GM18505 (cell line): ENCODE results near the gene FBP2.

Source experiments
- ATAC-seq: cut with Tn5 transposase; IDR thresholded peaks from one replicate; pipeline ENCODE4 v1.9.1; 2021; ENCODE audit not compliant: unreplicated experiment
- POLR2A ChIP-seq: IDR thresholded peaks from 4 replicates; pipeline ENCODE4 v1.6.1; 2011; ENCODE audit warnings: borderline replicate concordance; ENCODE audit not compliant: insufficient read depth, insufficient read length; ENCODE audit errors: extremely low read depth

Gene FBP2

DNA sequence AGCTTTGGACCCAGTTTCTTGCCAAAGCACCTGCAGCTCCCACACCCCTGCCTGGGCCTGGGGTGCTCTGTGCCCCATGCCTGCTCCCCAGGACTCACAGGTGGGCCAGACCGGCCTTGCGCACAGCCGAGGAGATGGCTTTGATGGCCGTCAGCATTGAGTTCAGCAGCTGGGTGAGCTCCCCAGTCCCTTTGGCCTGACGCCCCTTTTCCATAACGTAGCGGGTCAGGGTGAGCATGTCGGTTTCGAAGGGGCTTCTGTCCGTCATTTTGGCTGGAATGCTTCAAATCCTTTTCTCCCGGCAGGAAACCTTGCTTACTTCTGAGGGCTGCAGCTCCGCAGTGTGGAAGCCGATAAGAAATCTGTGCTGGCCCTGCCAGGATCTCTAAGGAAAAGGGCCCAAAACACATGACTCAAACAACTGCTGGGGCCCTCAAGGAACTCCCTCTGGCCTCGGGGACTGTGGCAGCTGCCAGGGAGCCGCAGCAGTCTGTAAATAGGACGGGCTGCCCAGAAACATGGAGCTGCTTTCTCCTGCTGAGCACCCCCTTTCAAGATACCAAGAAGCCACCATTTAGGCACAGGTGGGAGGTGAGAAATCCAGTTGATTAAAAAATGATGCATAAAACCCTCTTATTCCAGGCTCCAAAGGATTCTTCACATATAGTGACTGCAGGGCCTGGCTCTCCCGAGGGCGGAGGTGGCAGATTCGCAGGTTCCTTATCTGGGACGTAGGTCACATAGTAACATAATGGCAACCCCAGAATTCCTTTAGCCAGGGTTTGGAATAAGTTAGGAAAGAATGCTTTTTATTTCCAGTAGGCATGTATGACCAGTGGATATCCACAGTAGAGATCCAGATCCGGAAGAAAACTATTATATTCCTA, at the start of gene FBP2:
FBP2 (minus strand) TSS at position 366 of the 887 bp plus-strand sequence; CDS start at position 268, 98 bp downstream.
- ATAC-seq = no peak
- TF ChIP-seq POLR2A = no peak

DNA sequence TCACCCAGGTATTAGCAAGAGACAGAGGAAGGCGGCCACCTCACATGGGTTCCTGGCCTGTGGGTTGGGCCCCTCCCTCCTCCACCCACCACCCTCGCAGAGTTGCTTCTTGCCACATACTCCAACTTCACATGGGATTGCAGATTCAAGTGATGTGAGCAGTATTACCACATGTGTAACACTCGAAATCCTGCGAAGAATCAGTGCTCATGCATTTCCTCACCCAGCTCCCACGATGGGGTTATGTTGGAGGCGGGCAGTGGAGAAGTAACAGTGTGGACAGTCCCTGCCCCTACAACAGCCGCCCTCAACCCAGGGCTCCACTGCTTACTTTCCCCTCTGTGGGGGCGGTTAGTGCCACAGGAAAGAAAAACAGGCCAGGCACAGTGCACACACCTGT, 49.6 kb upstream of the FBP2 start:
- TF ChIP-seq POLR2A = no peak
- no peak for ATAC-seq

DNA sequence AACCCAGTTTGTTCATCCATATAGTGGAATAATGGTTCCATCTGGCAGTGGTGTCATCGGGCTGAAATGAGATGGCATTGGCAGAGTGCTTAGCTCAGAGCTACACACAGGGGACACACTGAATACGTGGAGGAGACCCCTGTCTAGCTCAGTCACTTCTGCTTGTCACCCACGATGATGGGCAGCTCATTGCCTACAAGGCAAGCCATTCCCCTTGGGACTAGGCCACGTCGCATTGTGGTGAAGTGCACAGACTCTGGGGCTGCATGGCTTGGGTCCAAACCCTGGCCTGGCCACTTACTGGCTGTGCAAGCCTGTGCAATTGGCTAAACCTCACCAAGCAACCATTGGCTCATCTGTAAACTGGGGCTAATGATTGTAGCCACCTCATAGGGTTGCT, 48.9 kb upstream of the FBP2 start:
- ATAC-seq = no peak

GRCh38 chr9:94639999-94640376, 46.4 kb upstream of the FBP2 start:
- no peak for ATAC-seq
- no peak for TF ChIP-seq POLR2A

More for the DNA sequence above, 48.9 kb upstream of the FBP2 start:
- TF ChIP-seq POLR2A = no peak

DNA sequence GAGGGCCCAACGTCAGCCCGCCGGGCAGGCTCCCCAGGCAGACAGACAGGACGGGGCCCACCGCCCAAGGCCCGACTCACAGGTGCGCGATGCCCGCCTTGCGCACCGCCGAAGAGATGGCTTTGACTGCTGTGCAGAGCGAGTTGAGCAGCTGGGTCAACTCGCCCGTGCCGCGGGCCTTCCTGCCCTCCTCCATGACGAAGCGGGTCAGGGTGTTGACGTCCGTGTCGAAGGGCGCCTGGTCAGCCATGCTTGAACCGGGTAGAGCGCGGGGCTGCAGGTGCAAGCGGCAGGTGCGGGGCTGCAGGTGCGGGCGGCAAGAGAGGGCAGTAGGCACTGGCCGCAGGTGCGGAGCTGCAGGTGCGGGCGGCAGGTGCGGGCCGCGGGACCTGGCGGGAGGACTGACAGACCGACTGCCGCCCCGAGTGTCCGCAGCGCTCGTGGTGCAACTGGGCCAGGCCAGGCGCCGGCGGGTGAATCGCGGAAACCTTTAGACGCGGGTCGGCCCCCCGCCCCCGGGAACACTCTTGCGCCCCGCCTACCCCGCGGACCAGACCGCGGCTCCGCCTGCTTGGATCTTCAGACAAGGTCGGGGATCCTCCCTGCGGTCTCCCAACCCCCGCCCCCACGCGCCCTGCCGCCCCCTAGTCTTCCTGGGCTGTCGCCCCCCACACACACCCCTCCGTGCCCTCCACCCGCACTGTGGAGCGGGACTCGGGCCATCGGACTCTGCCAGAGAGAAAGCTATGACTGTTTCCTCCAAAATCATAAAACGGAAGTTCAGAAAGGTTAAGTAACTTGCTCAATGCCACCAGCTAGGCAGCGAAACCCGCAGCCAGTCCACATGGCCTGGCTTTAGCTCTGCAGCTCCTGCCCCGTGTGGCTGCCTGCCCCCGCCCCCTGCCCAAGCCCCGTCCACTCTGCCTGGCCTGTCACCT, 45.7 kb upstream of the FBP2 start, which contains the start of gene FBP1:
FBP1 (minus strand) TSS at position 458 of the 938 bp plus-strand sequence; CDS start at position 250, 208 bp downstream.
- TF ChIP-seq POLR2A = no peak
- ATAC-seq = no peak

- no peak for TF ChIP-seq POLR2A
- ATAC-seq = no peak
Measured at GRCh38 chr9:94638335-94639060, 44.9 kb upstream of the FBP2 start.

GRCh38 chr9:94632737-94633136, 39.1 kb upstream of the FBP2 start:
- no peak for ATAC-seq
- no peak for TF ChIP-seq POLR2A

DNA sequence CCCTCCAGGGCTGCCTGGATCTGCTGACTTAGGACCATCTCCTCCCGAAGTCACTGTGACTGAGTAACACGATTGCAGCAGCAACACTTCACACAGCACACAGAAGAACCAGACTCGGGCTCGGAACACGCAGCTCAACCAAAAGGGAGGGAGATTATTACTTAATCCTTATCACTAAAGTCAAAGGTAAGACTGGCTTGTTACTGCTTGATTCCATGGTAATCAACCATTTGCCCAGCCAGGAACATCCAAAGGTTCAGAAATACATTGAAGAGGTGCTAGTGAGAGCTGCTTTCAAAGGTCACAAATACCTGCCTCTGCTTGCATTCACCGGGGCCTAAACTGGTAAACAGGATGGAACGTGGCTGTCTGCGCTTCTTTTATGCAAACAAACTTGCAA, 38.0 kb upstream of the FBP2 start:
- no peak for ATAC-seq
- no peak for TF ChIP-seq POLR2A

GRCh38 chr9:94630833-94631232, 37.2 kb upstream of the FBP2 start:
- ATAC-seq = no peak
- TF ChIP-seq POLR2A = no peak

DNA sequence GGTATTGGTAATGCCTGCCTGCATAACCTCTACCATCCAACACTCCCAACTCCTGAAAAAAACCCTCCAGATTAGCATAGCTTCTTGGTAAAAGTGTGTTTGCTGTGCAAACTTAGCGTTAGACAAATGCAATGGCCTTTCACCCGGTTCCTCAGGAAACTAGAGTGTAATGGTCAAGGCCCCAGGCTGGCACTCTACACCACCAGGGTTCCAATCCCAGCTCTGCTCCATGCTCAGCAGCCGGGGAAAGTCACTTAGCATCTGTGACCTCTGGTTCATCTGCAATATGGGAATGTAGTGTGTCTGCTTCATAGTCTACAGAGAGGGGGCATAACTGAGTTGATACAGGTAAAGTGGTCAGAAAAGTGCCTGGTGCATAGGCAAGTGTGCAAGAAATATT, 36.7 kb upstream of the FBP2 start:
- TF ChIP-seq POLR2A = no peak
- ATAC-seq = no peak

DNA sequence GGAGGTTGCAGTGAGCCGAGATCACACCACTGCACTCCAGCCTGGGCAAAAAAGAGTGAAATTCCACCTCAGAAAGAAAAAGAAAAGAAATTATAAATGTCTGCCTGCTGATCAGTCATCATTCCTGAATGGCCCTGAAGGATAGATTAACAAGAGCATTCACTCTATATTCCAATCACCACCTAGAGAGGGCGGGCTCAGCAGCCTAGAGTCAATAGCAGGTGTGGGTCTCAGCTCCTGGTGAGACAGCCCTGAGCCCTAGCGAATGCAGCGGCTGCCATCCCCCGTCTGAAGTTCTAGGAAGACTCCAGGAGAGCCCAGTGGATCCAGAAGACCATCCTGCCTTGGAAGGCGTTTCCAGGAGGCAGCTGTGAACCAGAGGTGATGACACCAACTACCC, 33.7 kb upstream of the FBP2 start:
- TF ChIP-seq POLR2A = no peak
- no peak for ATAC-seq

GRCh38 chr9:94625835-94626234, 32.2 kb upstream of the FBP2 start:
- no peak for ATAC-seq
- TF ChIP-seq POLR2A = no peak

DNA sequence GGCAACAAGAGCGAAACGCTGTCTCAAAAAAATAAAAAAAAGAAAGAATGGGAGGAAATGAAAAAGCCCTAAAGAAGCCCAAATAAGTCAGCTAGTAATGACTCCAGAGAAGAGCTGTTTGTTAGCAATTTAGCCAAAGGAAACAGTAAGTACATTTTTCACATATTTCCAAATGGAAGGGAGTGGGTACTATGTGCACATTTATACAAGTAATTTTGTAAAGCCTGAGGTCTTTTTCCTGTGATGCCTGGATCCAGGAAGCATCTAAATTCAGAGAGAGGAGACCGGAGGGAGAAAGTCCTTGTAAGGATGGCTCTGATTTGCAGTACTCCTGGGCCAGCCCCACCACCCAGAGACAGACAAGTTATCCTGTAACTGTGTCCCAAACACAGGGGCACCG, 31.0 kb upstream of the FBP2 start:
- no peak for ATAC-seq
- no peak for TF ChIP-seq POLR2A
